Upper lobe of left lung (tissue), 6 donors: ENCODE measurements around the gene RGS7BP. TPM values are rescaled to one million over a fixed set of nuclear protein-coding genes. Genes with fewer than 3 reads are reported as not detected.

Experiments used
- ATAC-seq, 2 donors: fragments of 200-7000 bp; cut with Tn5 transposase; one replicate each; pipeline ENCODE4 v1.9.1; 2022; ENCODE audit warnings: mild to moderate bottlenecking in 2 of 2, moderate library complexity in 2 of 2; ENCODE audit not compliant: low FRiP score in 2 of 2
- DNase-seq, 2 donors: peaks; one replicate each; pipeline ENCODE4 v3.0.0-alpha.2; 2019 to 2020
- H3K27ac ChIP-seq, 4 donors: fragments of 200-600 bp; sonication (generic); one replicate each; pipeline ENCODE4 v1.5.1; 2016 to 2019
- H3K27me3 ChIP-seq, 4 donors: fragments of 200-600 bp; sonication (generic); one replicate each; pipeline ENCODE4 v1.5.1; 2017 to 2019
- H3K36me3 ChIP-seq, 4 donors: fragments of 200-600 bp; sonication (generic); one replicate each; pipeline ENCODE4 v1.5.1; 2016 to 2019
- H3K4me1 ChIP-seq, 4 donors: fragments of 200-600 bp; sonication (generic); one replicate each; pipeline ENCODE4 v1.5.1; 2018 to 2019
- H3K4me3 ChIP-seq, 4 donors: fragments of 200-600 bp; sonication (generic); one replicate each; pipeline ENCODE4 v1.5.1; 2017 to 2019; ENCODE audit warnings: mild to moderate bottlenecking in 2 of 4, moderate library complexity in 1 of 4
- H3K9me3 ChIP-seq, 4 donors: fragments of 200-600 bp; sonication (generic); one replicate each; pipeline ENCODE4 v1.5.1; 2018 to 2019
- CTCF ChIP-seq, 6 experiments: fragments of 450-650 bp in 4 of 6; fragments of 200-600 bp in 2 of 6; sonication (generic) in 2 of 6; IDR thresholded peaks; one replicate each; pipeline ENCODE4 v1.5.1; 2016 to 2019; ENCODE audit warnings: antibody characterized with exemption in 6 of 6
- EP300 ChIP-seq, 4 donors: sonication (generic); formaldehyde crosslinking; IDR thresholded peaks; one replicate each; pipeline ENCODE4 v1.5.1; 2017; ENCODE audit warnings: antibody characterized with exemption in 4 of 4, control low read depth in 2 of 4
- POLR2A ChIP-seq, 4 donors: fragments of 450-650 bp; IDR thresholded peaks; one replicate each; pipeline ENCODE4 v1.5.1; 2016 to 2017; ENCODE audit warnings: antibody characterized with exemption in 4 of 4, mild to moderate bottlenecking in 2 of 4
- POLR2AphosphoS5 ChIP-seq, 2 donors: sonication (generic); formaldehyde crosslinking; IDR thresholded peaks; one replicate each; pipeline ENCODE4 v1.5.1; 2017; ENCODE audit warnings: antibody characterized with exemption in 2 of 2
- WGBS, 2 donors: methylation state at CpG; one replicate each; pipeline ENCODE4 v1.1.5; 2017 to 2018; 5-methylcytosine and 5-hydroxymethylcytosine counted together
- total RNA-seq, 6 donors: library from RNA; depleted of rRNA in 4 of 6; stranded (reverse); fragments of >200 nt in 4 of 6; gene quantifications; one replicate each; pipeline versions ENCODE4 v1.1.0 to v1.2.1, GENCODE V29; 2016 to 2021
- donor health status: DM: no; HTN: no; CAD: no; lungs with moderate emphysema.
- donor health status: DM: no; HTN: yes; CAD: no; lungs with severe emphysema.

RGS7BP gene
- total RNA-seq, 6 donors from 2014 or later, result 1.5 to 3.7 (median 1.8) TPM; not detected in 1

GRCh38 chr5:64506567-64507263 lies 900 bp downstream of the RGS7BP start:
- Histone ChIP-seq H3K4me3 (peak overlapping the region; percentile 25 to 56 (median 47)), H3K4me1 (peaks cover 0 to 18% (median 8%) of the 10 kb centered on the region in 4 donors), H3K36me3 (no peaks in the 10 kb centered on the region), H3K9me3 (no peaks in the 10 kb centered on the region), H3K27ac (peak overlapping the region in 2 of 4 donors; percentile 12 to 62), H3K27me3 (peaks cover 0 to 4% (median 1%) of the 10 kb centered on the region in 4 donors)
- DNase-seq, result peak; percentile 25 to 90
- ATAC-seq, result no peak
- WGBS, 2 donors, result 2 to 3% methylated on average over 8 to 32 of the region's 39 CpGs
- TF ChIP-seq POLR2AphosphoS5 (IDR thresholded peaks at IDR 0.05), result no peak
- peak in 1 of 6 experiments; percentile 0 for TF ChIP-seq CTCF (IDR thresholded peaks at IDR 0.05)
- TF ChIP-seq EP300 (IDR thresholded peaks at IDR 0.05), result no peak
- no peak for TF ChIP-seq POLR2A (IDR thresholded peaks at IDR 0.05)

- Histone ChIP-seq H3K4me1 (peaks cover 0 to 18% (median 8%) of the 10 kb centered on the region in 4 donors), H3K36me3 (no peaks in the 10 kb centered on the region), H3K4me3 (peak overlapping the region in 3 of 4 donors; percentile 43 to 56 (median 51)), H3K9me3 (no peaks in the 10 kb centered on the region), H3K27me3 (peaks cover 0 to 4% (median 1%) of the 10 kb centered on the region in 4 donors), H3K27ac (no peak overlapping the region)
- TF ChIP-seq POLR2A (IDR thresholded peaks at IDR 0.05) (no peak), CTCF (IDR thresholded peaks at IDR 0.05) (no peak)
- 15 to 22% methylated on average over 5 to 6 of the region's 6 CpGs for WGBS, 2 donors
- DNase-seq (no peak), ATAC-seq (no peak)
Observed at GRCh38 chr5:64507264-64507605, 1.4 kb downstream of the RGS7BP start.

GRCh38 chr5:64509828-64510227 lies 4.0 kb downstream of the RGS7BP start:
- TF ChIP-seq POLR2A (IDR thresholded peaks at IDR 0.05) (no peak), CTCF (IDR thresholded peaks at IDR 0.05) (no peak)
- Histone ChIP-seq H3K27me3 (peaks cover 0 to 4% (median 1%) of the 10 kb centered on the region in 4 donors), H3K4me3 (no peak overlapping the region), H3K36me3 (no peaks in the 10 kb centered on the region), H3K9me3 (no peaks in the 10 kb centered on the region), H3K27ac (no peak overlapping the region), H3K4me1 (peaks cover 0 to 18% (median 8%) of the 10 kb centered on the region in 4 donors)
- ATAC-seq (no peak), DNase-seq (no peak)
- WGBS, 2 donors, result 65 to 69% methylated on average over 7 of the region's 7 CpGs

- no peaks in the 10 kb centered on the region for H3K36me3 ChIP-seq
- TF ChIP-seq EP300 (IDR thresholded peaks at IDR 0.05) (no peak), CTCF (IDR thresholded peaks at IDR 0.05) (no peak), POLR2A (IDR thresholded peaks at IDR 0.05) (no peak), POLR2AphosphoS5 (IDR thresholded peaks at IDR 0.05) (no peak)
- DNase-seq (no peak), ATAC-seq (no peak)
- no peak overlapping the region for H3K4me3 ChIP-seq
- no peaks in the 10 kb centered on the region for H3K9me3 ChIP-seq
- 56 to 67% methylated on average over 5 of the region's 5 CpGs for WGBS, 2 donors
- H3K27ac ChIP-seq, result no peak overlapping the region
- H3K27me3 ChIP-seq, result no peaks in the 10 kb centered on the region
- H3K4me1 ChIP-seq, result peaks cover 0 to 5% (median 0%) of the 10 kb centered on the region in 4 donors
Observed at GRCh38 chr5:64513492-64513891, 7.7 kb downstream of the RGS7BP start.

- no peaks in the 10 kb centered on the region for H3K27me3 ChIP-seq
- H3K27ac ChIP-seq, result no peak overlapping the region
- WGBS, 2 donors, result 40 to 82% methylated on average over 1 of the region's 1 CpG
- TF ChIP-seq CTCF (IDR thresholded peaks at IDR 0.05) (no peak), POLR2AphosphoS5 (IDR thresholded peaks at IDR 0.05) (no peak), EP300 (IDR thresholded peaks at IDR 0.05) (no peak), POLR2A (IDR thresholded peaks at IDR 0.05) (no peak)
- H3K4me1 ChIP-seq, result peaks cover 0 to under 1% (median 0%) of the 10 kb centered on the region in 4 donors
- H3K9me3 ChIP-seq, result no peaks in the 10 kb centered on the region
- H3K36me3 ChIP-seq, result no peaks in the 10 kb centered on the region
- no peak for ATAC-seq
- no peak for DNase-seq
- no peak overlapping the region for H3K4me3 ChIP-seq
Observed at GRCh38 chr5:64514612-64515011, 8.8 kb downstream of the RGS7BP start.
